H1 (cell line): ENCODE data around the gene SNRNP200. TPM values are rescaled to one million over a fixed set of nuclear protein-coding genes. Genes with fewer than 3 reads are reported as not detected.

Experiments
- CTCF ChIA-PET: fragments of 300-600 bp; sonication (Branson Sonifier 250); formaldehyde crosslinking; loops from one replicate; lab custom pipeline; 2021; ENCODE audit not compliant: partially characterized antibody; lab: Charles Lee
- POLR2A ChIA-PET: fragments of 300-600 bp; sonication (Branson Sonifier 250); formaldehyde crosslinking; loops from one replicate; lab custom pipeline; 2021; ENCODE audit warnings: inconsistent platforms; ENCODE audit not compliant: partially characterized antibody; lab: Charles Lee
- DNase-seq, 2 experiments: peaks; one replicate each; pipeline versions ENCODE4 v3.0.0 to v3.0.0-alpha.2; 2010 to 2022; ENCODE audit warnings: low spot score in 2 of 2, low read depth in 1 of 2, mixed read lengths in 1 of 2
- FAIRE-seq: peaks from 2 replicates; lab custom pipeline; 2011; peaks lifted over from hg19 to GRCh38; lab: Jason Lieb, UNC
- H2AFZ ChIP-seq: 2 replicates; pipeline ENCODE4 v1.8.1; 2012; ENCODE audit warnings: low read length, inconsistent platforms
- H2AK5ac ChIP-seq: 2 replicates; pipeline ENCODE4 v1.6.1; 2013; ENCODE audit warnings: low read depth, low read length
- H2BK120ac ChIP-seq: replicated peaks from 2 replicates; pipeline ENCODE3; 2013; ENCODE audit warnings: low read depth, low read length, inconsistent platforms
- H2BK12ac ChIP-seq: 2 replicates; pipeline ENCODE4 v1.6.1; 2013; ENCODE audit warnings: low read depth, low read length
- H2BK15ac ChIP-seq: 2 replicates; pipeline ENCODE4 v1.6.1; 2013; ENCODE audit warnings: low read length
- H2BK20ac ChIP-seq: 2 replicates; pipeline ENCODE4 v1.6.1; 2013; ENCODE audit warnings: low read length
- H2BK5ac ChIP-seq: 2 replicates; pipeline ENCODE4 v1.6.1; 2013; ENCODE audit warnings: low read depth, low read length
- H3K14ac ChIP-seq: 2 replicates; pipeline ENCODE4 v1.6.1; 2013; ENCODE audit warnings: inconsistent platforms; ENCODE audit not compliant: insufficient read length
- H3K18ac ChIP-seq: 2 replicates; pipeline ENCODE4 v1.6.1; 2013; ENCODE audit warnings: low read length; ENCODE audit errors: extremely low read depth
- H3K23ac ChIP-seq: 2 replicates; pipeline ENCODE4 v1.6.1; 2013; ENCODE audit warnings: inconsistent platforms; ENCODE audit not compliant: insufficient read length
- H3K23me2 ChIP-seq: 2 replicates; pipeline ENCODE4 v1.6.1; 2013; ENCODE audit warnings: low read depth, low read length
- H3K27ac ChIP-seq: 2 replicates; pipeline ENCODE4 v1.6.1; 2011; ENCODE audit warnings: low read depth, low read length, inconsistent platforms
- H3K27me3 ChIP-seq, 4 experiments: replicated peaks in 1 of 4; 1 replicate in 1 of 4; 2 replicates in 3 of 4; pipeline versions ENCODE4 v1.6.1 to v1.8.1; 2011 to 2013; ENCODE audit warnings: low read length in 3 of 4, mild to moderate bottlenecking in 3 of 4, inconsistent platforms in 2 of 4, mixed read lengths in 2 of 4, moderate library complexity in 1 of 4; ENCODE audit not compliant: control insufficient read depth in 3 of 4, insufficient read depth in 3 of 4; ENCODE audit errors: extremely low read depth in 1 of 4
- H3K36me3 ChIP-seq, 4 experiments: 2 replicates each; pipeline versions ENCODE4 v1.6.1 to v1.8.1; 2011 to 2013; ENCODE audit warnings: mild to moderate bottlenecking in 4 of 4, low read length in 3 of 4, moderate library complexity in 2 of 4, control low read depth in 1 of 4, inconsistent platforms in 1 of 4; ENCODE audit not compliant: insufficient read depth in 4 of 4, control insufficient read depth in 2 of 4
- H3K4ac ChIP-seq: replicated peaks from 2 replicates; pipeline ENCODE3; 2013; ENCODE audit warnings: low read length, low read depth, mixed read lengths, inconsistent platforms; ENCODE audit not compliant: insufficient read length
- H3K4me1 ChIP-seq, 4 experiments: replicated peaks in 1 of 4; 1 replicate in 1 of 4; 2 replicates in 3 of 4; pipeline versions ENCODE4 v1.6.1 to v1.8.1; 2011 to 2013; ENCODE audit warnings: low read length in 3 of 4, inconsistent platforms in 2 of 4, mixed read lengths in 1 of 4; ENCODE audit not compliant: insufficient read depth in 4 of 4, control insufficient read depth in 3 of 4
- H3K4me2 ChIP-seq, 2 experiments: 2 replicates each; pipeline versions ENCODE4 v1.6.1 to v1.8.1; 2011 to 2013; ENCODE audit warnings: low read depth in 2 of 2, low read length in 2 of 2, control low read depth in 1 of 2, inconsistent platforms in 1 of 2, mild to moderate bottlenecking in 1 of 2; ENCODE audit not compliant: insufficient read depth in 1 of 2
- H3K4me3 ChIP-seq, 4 experiments: fragments of 200-600, 300-600 bp in 1 of 4; sonication (generic), shearing (Covaris generic), sonication (Bioruptor Twin) in 1 of 4; 2 replicates each; pipeline versions ENCODE4 v1.5.1 to v1.8.1; 2011 to 2016; ENCODE audit warnings: low read length in 4 of 4, low read depth in 3 of 4, control low read depth in 2 of 4, inconsistent platforms in 2 of 4, mild to moderate bottlenecking in 2 of 4, mixed read lengths in 1 of 4, moderate library complexity in 1 of 4; ENCODE audit not compliant: insufficient read depth in 2 of 4; ENCODE audit errors: extremely low read depth in 1 of 4
- H3K56ac ChIP-seq: replicated peaks from 2 replicates; pipeline ENCODE3; 2013; ENCODE audit warnings: low read depth, mild to moderate bottlenecking, mixed read lengths, low read length, inconsistent platforms; ENCODE audit not compliant: insufficient read length
- H3K79me1 ChIP-seq: 2 replicates; pipeline ENCODE4 v1.6.1; 2013; ENCODE audit warnings: low read depth, low read length, control low read depth
- H3K79me2 ChIP-seq, 2 experiments: 2 replicates each; pipeline versions ENCODE4 v1.6.1 to v1.8.1; 2012 to 2013; ENCODE audit warnings: low read length in 2 of 2, mild to moderate bottlenecking in 2 of 2, inconsistent platforms in 1 of 2; ENCODE audit not compliant: insufficient read depth in 2 of 2, control insufficient read depth in 1 of 2
- H3K9ac ChIP-seq, 4 experiments: replicated peaks in 1 of 4; 1 replicate in 1 of 4; 2 replicates in 3 of 4; pipeline versions ENCODE4 v1.6.1 to v1.8.1; 2011 to 2013; ENCODE audit warnings: low read depth in 3 of 4, low read length in 3 of 4, control low read depth in 2 of 4, mild to moderate bottlenecking in 2 of 4, moderate library complexity in 2 of 4, inconsistent platforms in 1 of 4; ENCODE audit errors: extremely low read depth in 1 of 4
- H3K9me3 ChIP-seq, 2 experiments: 2 replicates each; pipeline versions ENCODE4 v1.6.1 to v1.8.1; 2012 to 2013; ENCODE audit warnings: mild to moderate bottlenecking in 2 of 2, moderate library complexity in 2 of 2, control low read depth in 1 of 2, inconsistent platforms in 1 of 2, low read depth in 1 of 2, low read length in 1 of 2, mixed read lengths in 1 of 2; ENCODE audit not compliant: insufficient read depth in 2 of 2
- H4K20me1 ChIP-seq, 2 experiments: replicated peaks in 1 of 2; 2 replicates each; pipeline versions ENCODE3 to v1.8.1; 2011 to 2013; ENCODE audit warnings: inconsistent platforms in 2 of 2, low read length in 2 of 2, mild to moderate bottlenecking in 1 of 2; ENCODE audit not compliant: insufficient read depth in 2 of 2, control insufficient read depth in 1 of 2
- H4K5ac ChIP-seq: 2 replicates; pipeline ENCODE4 v1.6.1; 2013; ENCODE audit warnings: low read length, low read depth, mixed read lengths, inconsistent platforms; ENCODE audit not compliant: insufficient read length
- H4K8ac ChIP-seq: 2 replicates; pipeline ENCODE4 v1.8.0; 2013; ENCODE audit warnings: mild to moderate bottlenecking, moderate library complexity, low read length, inconsistent platforms; ENCODE audit not compliant: insufficient read depth; ENCODE audit errors: extremely low read depth
- H4K91ac ChIP-seq: replicated peaks from 2 replicates; pipeline ENCODE3; 2013; ENCODE audit warnings: low read length, mixed read lengths, inconsistent platforms; ENCODE audit not compliant: insufficient read length
- ATF3 ChIP-seq: IDR thresholded peaks from 2 replicates; pipeline ENCODE4 v1.6.1; 2011; ENCODE audit warnings: low read depth, mild to moderate bottlenecking, low read length; ENCODE audit not compliant: insufficient read depth
- BRCA1 ChIP-seq: IDR thresholded peaks from 2 replicates; pipeline ENCODE4 v1.6.1; 2012; ENCODE audit warnings: low read depth, low read length, improper control_type of control experiment
- CEBPB ChIP-seq: IDR thresholded peaks from 2 replicates; pipeline ENCODE4 v1.6.1; 2012; ENCODE audit warnings: low read depth, low read length
- CREB1 ChIP-seq: IDR thresholded peaks from 2 replicates; pipeline ENCODE4 v1.6.1; 2012; ENCODE audit warnings: inconsistent platforms
- HDAC6 ChIP-seq: IDR thresholded peaks from one replicate; pipeline ENCODE4 v1.7.1; 2012; ENCODE audit warnings: low read depth, mild to moderate bottlenecking, inconsistent platforms, low read length, moderate library complexity
- MAFK ChIP-seq: IDR thresholded peaks from 2 replicates; pipeline ENCODE4 v1.6.1; 2012; ENCODE audit warnings: low read depth, mild to moderate bottlenecking, improper control_type of control experiment, low read length
- NANOG ChIP-seq: IDR thresholded peaks from 2 replicates; pipeline ENCODE4 v1.6.1; 2011; ENCODE audit warnings: low read length, low read depth, mild to moderate bottlenecking, inconsistent platforms; ENCODE audit not compliant: insufficient read depth, poor library complexity, severe bottlenecking
- POLR2A ChIP-seq, 2 experiments: IDR thresholded peaks; 1 replicate in 1 of 2; 2 replicates in 1 of 2; pipeline ENCODE4 v1.6.1; 2011; ENCODE audit warnings: low read depth in 2 of 2, low read length in 2 of 2, mild to moderate bottlenecking in 2 of 2; ENCODE audit errors: control extremely low read depth in 1 of 2
- SP2 ChIP-seq: IDR thresholded peaks from 2 replicates; pipeline ENCODE4 v1.6.1; 2012; ENCODE audit warnings: mild to moderate bottlenecking, low read length, inconsistent platforms
- TEAD4 ChIP-seq: IDR thresholded peaks from 2 replicates; pipeline ENCODE4 v1.6.1; 2012; ENCODE audit warnings: low read depth, low read length, inconsistent platforms, mixed read lengths
- YY1 ChIP-seq: IDR thresholded peaks from 2 replicates; pipeline ENCODE4 v1.6.1; 2011; ENCODE audit warnings: low read depth, mild to moderate bottlenecking, low read length
- WGBS, 2 experiments: shearing (Covaris generic) in 1 of 2; methylation state at CpG; one replicate each; pipeline versions ENCODE4 v1.1.6 to v1.1.7; 2013 to 2015; ENCODE audit warnings: low lambda C conversion rate in 2 of 2, mixed read lengths in 2 of 2, inconsistent platforms in 1 of 2, low coverage in 1 of 2, missing lambda C conversion rate in 1 of 2; ENCODE audit not compliant: insufficient replicate concordance in 2 of 2, insufficient coverage in 1 of 2, insufficient read length in 1 of 2; ENCODE audit errors: extremely low coverage in 1 of 2, missing lambda C conversion rate in 1 of 2; 5-methylcytosine and 5-hydroxymethylcytosine counted together
- polyA plus RNA-seq, 7 experiments: library from polyadenylated mRNA; depleted of rRNA in 3 of 7; stranded (reverse) in 5 of 7; unstranded in 2 of 7; fragments of >200 nt in 5 of 7; fragments of 200-250 nt in 2 of 7; gene quantifications; 1 replicate in 5 of 7; 2 replicates in 1 of 7; 4 replicates in 1 of 7; pipeline versions ENCODE4 v1.2.1 to v1.2.3, GENCODE V29; 2011 to 2013; ENCODE audit warnings: missing spikeins in 2 of 7, mixed read lengths in 2 of 7
- total RNA-seq: library from RNA; stranded (reverse); fragmentation: NEBNext Ultra II Directional; extraction: Animal tissue kit (Norgen Biotek cat#: 25700); gene quantifications from 2 replicates; pipeline ENCODE4 v1.2.1, GENCODE V29; 2021

The SNRNP200 gene
- total and polyA plus RNA-seq, 2 of the 8 experiments (the other 6 are each of a cell fraction or from before 2014, with no cell fraction given), result 190 to 289 TPM

DNA sequence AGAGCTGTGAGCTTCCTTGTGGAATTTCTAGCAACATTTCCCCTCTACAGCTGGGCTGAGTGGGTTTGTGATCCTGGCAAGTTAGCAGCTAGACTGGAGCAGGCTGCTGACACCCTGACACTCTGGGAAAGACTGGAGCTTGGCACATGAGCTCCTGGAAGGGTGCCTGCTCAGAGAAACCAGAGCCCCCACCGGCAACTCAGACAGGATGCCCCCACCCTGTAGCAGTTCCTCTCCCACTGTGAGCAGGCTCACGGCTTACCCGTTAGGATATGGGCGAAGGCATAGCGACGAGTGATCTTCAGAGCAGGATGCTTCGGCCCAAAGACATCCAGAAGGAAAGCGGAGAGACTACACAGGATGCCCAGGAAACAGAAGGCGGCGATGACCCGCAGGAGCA is 50.8 kb downstream of the SNRNP200 start:
- Histone ChIP-seq H2BK12ac (no peak overlapping the region), H3K36me3 (peaks cover 3 to 11% (median 5%) of the 10 kb centered on the region in 4 experiments; a peak in 5 of 8 replicates), H4K5ac (no peak overlapping the region)
- no peak for TF ChIP-seq POLR2A (IDR thresholded peaks at IDR 0.05; ENCODE audit: control extremely low read depth in 1 of 2, low read depth in 2 of 2, low read length in 2 of 2)
- TF ChIP-seq CREB1, result no peak
- TF ChIP-seq HDAC6, result no peak
- no peak for TF ChIP-seq BRCA1
- no peak for TF ChIP-seq CEBPB
- no peak for TF ChIP-seq ATF3
- no peak for TF ChIP-seq YY1
- TF ChIP-seq MAFK, result no peak
- TF ChIP-seq TEAD4, result no peak
- TF ChIP-seq NANOG, result no peak
- TF ChIP-seq SP2, result no peak
- TF ChIP-seq, all 59 proteins: peak for 0
- no peak for DNase-seq
- 95% methylated on average over 11 of the region's 11 CpGs; no CpG with 5 or more reads in 1 of the 2 experiments for WGBS, 2 experiments
- Histone ChIP-seq H3K79me2 (peaks cover 0 to 5% of the 10 kb centered on the region in 2 experiments; a peak in 2 of 4 replicates), H3K4me3 (no peak overlapping the region), H3K27me3 (no peaks in the 10 kb centered on the region), H4K20me1 (peaks cover 1 to 3% of the 10 kb centered on the region in 2 experiments), H3K18ac (no peak overlapping the region), H3K14ac (no peak overlapping the region), H3K4me1 (no peaks in the 10 kb centered on the region), H3K4ac (no peak overlapping the region), H2BK15ac (no peak overlapping the region), H3K56ac (no peak overlapping the region), H3K79me1 (peaks cover 10% of the 10 kb centered on the region), H3K27ac (no peak overlapping the region), H3K23me2 (no peaks in the 10 kb centered on the region), H3K23ac (no peak overlapping the region), H2BK20ac (no peak overlapping the region), H4K91ac (no peak overlapping the region), H3K4me2 (no peak overlapping the region), H2BK5ac (no peak overlapping the region), H3K9ac (no peak overlapping the region), H3K9me3 (no peaks in the 10 kb centered on the region), H4K8ac (no peak overlapping the region), H2BK120ac (no peak overlapping the region), H2AK5ac (no peak overlapping the region), H2AFZ (no peak overlapping the region)
- CTCF ChIA-PET, result interaction anchor here (1.0 to 2.6 kb wide), 6 partner anchors 10 to 153 kb away, joined by 3 to 11 read pairs (median 4); partner anchors contain the start of gene ASTL
- no peak for FAIRE-seq
- POLR2A ChIA-PET, result interaction anchor here (1.1 to 1.2 kb wide), 3 partner anchors 10 to 73 kb away, joined by 3 to 5 read pairs (median 3); no protein-coding TSS in a partner anchor
